HepG2 (cell line): ENCODE measurements around the gene CNOT2. TPM values are rescaled to one million over a fixed set of nuclear protein-coding genes. Genes with fewer than 3 reads are reported as not detected.

Source experiments
- CSRNP2 ChIP-seq: sonication (generic); formaldehyde crosslinking; conservative IDR thresholded peaks from 2 replicates; pipeline ENCODE4 v1.8.0; 2022; ENCODE audit warnings: low read depth, missing genetic modification reagents
- ELK4 ChIP-seq: sonication (generic); formaldehyde crosslinking; IDR thresholded peaks from 2 replicates; pipeline ENCODE4 v1.9.0; 2021; ENCODE audit warnings: missing genetic modification reagents, borderline replicate concordance
- ISL2 ChIP-seq: sonication (generic); formaldehyde crosslinking; IDR thresholded peaks from 2 replicates; pipeline ENCODE4 v1.5.0; 2020; ENCODE audit warnings: missing genetic modification reagents
- JUNB ChIP-seq: sonication (generic); formaldehyde crosslinking; IDR thresholded peaks from 2 replicates; pipeline ENCODE4 v1.8.0; 2022; ENCODE audit warnings: missing genetic modification reagents, mild to moderate bottlenecking, borderline replicate concordance
- MLXIP ChIP-seq: sonication (generic); formaldehyde crosslinking; IDR thresholded peaks from 2 replicates; pipeline ENCODE4 v1.9.0; 2021; ENCODE audit warnings: missing genetic modification reagents, borderline replicate concordance
- SRY ChIP-seq: sonication (generic); formaldehyde crosslinking; IDR thresholded peaks from 2 replicates; pipeline ENCODE4 v1.8.0; 2022; ENCODE audit warnings: mild to moderate bottlenecking, missing genetic modification reagents
- TFE3 ChIP-seq: IDR thresholded peaks from 2 replicates; pipeline ENCODE4 v1.6.1; 2016
- ZBTB40 ChIP-seq, 2 experiments: fragments of 450-650 bp in 1 of 2; sonication (generic) in 1 of 2; formaldehyde crosslinking in 1 of 2; IDR thresholded peaks; 2 replicates each; pipeline versions ENCODE4 v1.6.1 to v1.8.0; 2016 to 2022; ENCODE audit warnings: antibody characterized with exemption in 1 of 2, mild to moderate bottlenecking in 1 of 2, missing genetic modification reagents in 1 of 2
- polyA plus RNA-seq, 8 experiments: library from polyadenylated mRNA; depleted of rRNA in 3 of 8; stranded (reverse) in 7 of 8; unstranded in 1 of 8; fragments of >200 nt; fragmentation: Illumina TruSeq in 4 of 8; extraction: Trizol in 4 of 8; gene quantifications; 2 replicates each; pipeline versions ENCODE4 v1.2.1 to v1.2.3, GENCODE V29; 2011 to 2016; ENCODE audit warnings: low read depth in 4 of 8, missing spikeins in 1 of 8, mixed read lengths in 1 of 8; ENCODE audit not compliant: insufficient read depth in 1 of 8
- total RNA-seq, 5 experiments: library from RNA; depleted of rRNA; stranded (reverse); fragments of >200 nt; fragmentation: Illumina TruSeq; extraction: Trizol; gene quantifications; 2 replicates each; pipeline ENCODE4 v1.2.3, GENCODE V29; 2016; ENCODE audit warnings: low read depth in 1 of 5

CNOT2 gene
- total and polyA plus RNA-seq, 2 of the 13 experiments (the other 11 are each of a cell fraction or from before 2014, with no cell fraction given): 54.5 to 76.6 TPM

GRCh38 chr12:70242695-70243509 lies at the start of gene CNOT2 (continued):
- TF ChIP-seq MLXIP (CRISPR knock-in tag): no peak
- TF ChIP-seq JUNB (CRISPR knock-in tag): 0 out of 2 replicates have a peak, but pooled peaks have one; percentile 21
- peak; percentile 11; the same call in 1 of the 2 replicates for TF ChIP-seq ISL2 (CRISPR knock-in tag)
- no peak for TF ChIP-seq ZBTB40 (IDR thresholded peaks at IDR 0.05)
- peak; percentile 83 for TF ChIP-seq ZBTB40 (CRISPR knock-in tag; IDR thresholded peaks at IDR 0.05)
- no peak for TF ChIP-seq CSRNP2
- TF ChIP-seq SRY (CRISPR knock-in tag): peak; percentile 72
- TF ChIP-seq ELK4 (CRISPR knock-in tag): no peak
- TF ChIP-seq TFE3 (CRISPR knock-in tag): peak; percentile 22
